HG03139 (cell line): ENCODE data around the gene SMARCD1.

Experiments
- ATAC-seq: cut with Tn5 transposase; IDR thresholded peaks from one replicate; pipeline ENCODE4 v1.9.1; 2021; ENCODE audit not compliant: unreplicated experiment

SMARCD1 gene

DNA sequence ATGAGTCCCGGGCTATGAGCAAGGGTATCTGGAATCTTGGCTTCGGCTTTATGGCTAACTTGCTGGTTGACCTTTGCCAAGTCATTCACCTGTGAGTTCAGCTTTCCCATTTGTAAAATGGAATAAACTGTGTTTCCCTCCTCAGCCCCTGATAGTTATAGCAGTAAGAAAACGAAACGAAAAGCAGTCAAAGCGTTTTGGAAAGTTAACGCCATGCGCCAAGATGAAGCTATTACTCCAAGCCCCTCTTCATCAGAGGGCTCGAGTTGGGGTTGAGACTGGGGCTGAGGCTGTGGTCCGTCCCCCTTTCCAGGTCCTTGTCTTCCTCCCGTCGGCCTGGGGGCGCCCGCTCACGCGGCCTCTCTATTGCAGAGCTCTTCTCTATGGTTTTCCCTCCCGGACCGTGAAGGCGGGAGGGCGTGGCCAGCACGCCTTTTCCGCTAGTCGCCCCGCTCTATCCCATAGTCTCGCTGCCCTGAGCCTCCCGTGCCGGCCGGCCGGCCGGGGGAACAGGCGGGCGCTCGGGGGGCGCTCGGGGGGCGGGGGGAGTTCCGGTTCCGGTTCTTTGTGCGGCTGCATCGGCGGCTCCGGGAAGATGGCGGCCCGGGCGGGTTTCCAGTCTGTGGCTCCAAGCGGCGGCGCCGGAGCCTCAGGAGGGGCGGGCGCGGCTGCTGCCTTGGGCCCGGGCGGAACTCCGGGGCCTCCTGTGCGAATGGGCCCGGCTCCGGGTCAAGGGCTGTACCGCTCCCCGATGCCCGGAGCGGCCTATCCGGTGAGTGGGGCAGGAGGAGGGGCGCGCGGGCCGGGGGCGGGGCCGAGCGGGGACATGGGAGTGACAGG is at the start of gene SMARCD1:
Gene SMARCD1 (plus strand): TSS at position 568 of the 840 bp plus-strand sequence. CDS start 28 bp downstream, at position 596.
- ATAC-seq: peak; percentile 87

GRCh38 chr12:50038336-50038735 is 46.8 kb upstream of the SMARCD1 start:
- no peak for ATAC-seq

DNA sequence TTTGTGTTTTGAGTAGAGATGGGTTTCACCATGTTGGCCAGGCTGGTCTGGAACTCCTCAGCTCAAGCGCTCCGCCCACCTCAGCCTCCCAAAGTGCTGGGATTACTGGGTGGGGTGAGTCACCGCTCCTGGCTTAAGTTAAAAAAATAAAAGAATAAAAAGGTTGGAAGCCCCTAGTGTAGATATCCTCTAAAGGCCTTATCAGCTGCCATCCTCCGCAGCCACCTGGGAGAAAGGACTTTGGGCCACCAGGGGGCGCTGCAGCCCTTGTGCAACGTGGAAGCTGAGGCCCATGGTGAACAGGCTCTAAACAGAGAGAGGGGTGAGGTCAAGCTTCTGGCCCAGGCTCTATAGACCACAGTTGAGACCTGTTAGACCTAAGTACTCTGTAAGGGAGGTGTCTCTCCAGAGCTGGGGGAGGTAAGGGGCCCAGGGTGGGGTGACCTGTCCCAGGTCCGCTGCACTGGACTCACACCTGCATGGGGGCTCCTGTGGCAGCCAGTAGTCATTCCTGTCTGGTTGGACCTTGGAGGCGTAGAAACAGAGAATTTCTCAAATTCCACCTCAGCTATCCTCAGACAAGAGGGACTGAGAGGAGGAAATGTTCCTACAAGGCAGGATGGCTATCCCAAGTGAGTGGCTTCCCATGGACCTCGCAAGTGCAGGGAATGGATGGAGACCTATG is 45.8 kb upstream of the SMARCD1 start:
- ATAC-seq: no peak

GRCh38 chr12:50040657-50041056 is 44.5 kb upstream of the SMARCD1 start:
- ATAC-seq: no peak

- ATAC-seq: no peak
Measured at GRCh38 chr12:50041062-50041860, 43.9 kb upstream of the SMARCD1 start.

DNA sequence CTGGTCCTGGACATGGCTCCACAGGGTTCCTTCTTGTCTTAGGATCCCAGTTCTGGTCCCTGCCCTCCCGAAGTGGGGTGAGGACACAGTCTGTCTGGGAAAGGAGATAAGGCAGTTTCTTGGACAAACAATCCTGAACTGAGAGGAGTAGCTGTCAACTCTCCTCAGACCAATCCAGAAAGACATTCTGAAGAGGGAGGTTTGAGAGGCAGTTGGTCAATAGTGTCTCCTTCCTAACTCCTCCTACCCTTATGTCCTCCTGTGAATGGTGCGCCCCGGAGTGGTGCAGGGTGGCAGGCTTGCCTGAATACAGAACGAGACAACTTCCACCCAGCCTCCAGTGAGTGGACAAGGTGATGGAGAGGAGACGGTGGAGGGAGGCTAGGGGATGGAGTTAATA is 43.2 kb upstream of the SMARCD1 start:
- no peak for ATAC-seq

DNA sequence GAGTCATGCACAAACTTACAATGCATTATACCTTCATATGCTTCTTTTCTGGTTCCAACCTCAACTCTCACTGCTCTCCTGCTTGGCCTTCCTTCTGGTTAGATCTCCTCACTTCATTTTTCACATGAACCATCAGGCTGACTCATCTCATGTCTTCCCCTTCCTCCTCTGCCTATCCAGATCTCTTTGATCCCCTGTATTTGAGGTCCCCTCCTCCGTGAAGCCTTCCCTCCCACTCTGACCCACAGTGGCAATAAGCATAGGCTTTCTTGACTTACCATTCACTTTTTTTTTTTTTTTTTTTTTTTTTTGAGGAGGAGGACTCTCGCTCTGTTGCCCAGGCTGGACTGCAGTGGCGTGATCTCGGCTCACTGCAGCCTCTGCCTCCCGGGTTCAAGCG is 42.4 kb upstream of the SMARCD1 start:
- no peak for ATAC-seq

DNA sequence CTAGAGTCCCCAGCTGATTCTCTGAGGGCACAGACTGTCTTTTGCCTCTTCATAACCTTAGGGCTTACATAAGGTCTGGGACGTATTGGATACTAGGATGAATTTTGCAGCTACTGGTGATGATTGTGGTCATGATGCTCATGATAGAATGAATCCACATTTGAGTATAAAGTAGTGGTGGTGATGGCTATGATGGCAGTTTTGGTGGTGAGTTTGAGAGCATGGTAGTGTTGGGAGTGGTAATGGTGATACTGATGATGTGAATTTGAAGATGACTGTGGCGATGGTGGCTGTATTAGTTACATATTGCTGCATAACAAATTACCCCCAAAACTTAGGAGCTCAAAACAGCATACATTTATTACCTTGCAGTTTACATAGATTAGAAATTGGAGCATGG is 41.8 kb upstream of the SMARCD1 start:
- no peak for ATAC-seq

- no peak for ATAC-seq
Measured at GRCh38 chr12:50043854-50044253, 41.3 kb upstream of the SMARCD1 start.

- no peak for ATAC-seq
Measured at GRCh38 chr12:50047693-50048250, 37.4 kb upstream of the SMARCD1 start.

DNA sequence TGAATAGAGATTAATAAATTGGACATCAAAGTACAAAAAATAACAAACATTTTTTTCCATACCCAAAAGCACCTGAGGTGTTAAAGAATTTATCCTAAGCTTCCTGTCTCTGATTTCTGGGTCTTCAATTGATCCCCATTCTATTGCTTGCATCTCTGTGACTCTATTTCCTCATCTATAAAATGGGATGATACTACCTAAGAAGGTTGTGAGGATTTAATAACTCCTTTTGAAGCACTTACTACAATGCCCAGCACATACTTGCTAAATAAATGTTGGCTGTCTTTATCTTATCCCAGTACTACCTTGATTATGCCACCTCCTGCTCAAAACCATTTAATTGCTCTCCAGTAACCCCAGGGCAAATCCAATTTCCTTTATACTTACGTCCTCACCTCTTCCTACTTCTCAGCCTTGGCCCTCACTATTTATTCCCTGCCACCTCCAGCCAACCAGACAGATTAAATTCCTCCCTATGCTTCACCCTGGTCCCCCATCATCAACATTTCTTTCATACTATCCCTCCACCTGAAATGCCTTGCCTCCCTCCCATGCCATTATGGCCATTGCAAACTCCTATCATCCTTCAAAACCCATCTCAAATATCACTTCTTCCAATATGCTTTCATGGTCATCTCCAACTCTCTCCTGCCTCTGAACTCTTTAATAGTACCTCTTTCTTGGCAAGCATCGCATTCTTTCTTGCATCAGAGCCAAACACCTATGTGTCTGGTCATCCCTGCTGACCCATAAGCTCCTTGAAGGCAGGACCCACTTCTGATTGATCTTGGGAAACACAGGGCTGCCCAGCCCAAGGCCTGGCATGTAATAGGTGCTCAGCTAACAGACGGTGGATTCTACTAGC is 35.7 kb upstream of the SMARCD1 start:
- no peak for ATAC-seq

DNA sequence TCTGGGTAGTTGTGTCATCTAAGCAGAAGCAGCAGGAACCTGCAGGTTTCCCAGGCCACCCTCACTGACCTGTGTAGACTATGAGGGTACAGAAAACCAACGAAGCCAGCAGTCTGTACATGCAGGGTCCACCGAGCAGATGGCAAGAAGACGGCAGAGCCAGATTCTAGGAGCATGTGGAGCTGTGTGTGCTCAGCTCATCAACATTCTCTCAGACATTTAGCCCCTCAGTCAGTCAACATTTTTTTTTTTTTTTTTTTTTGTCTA is 35.1 kb upstream of the SMARCD1 start:
- ATAC-seq: no peak

- ATAC-seq: no peak
Measured at GRCh38 chr12:50050410-50051098, 34.6 kb upstream of the SMARCD1 start.

GRCh38 chr12:50051101-50051806 is 33.9 kb upstream of the SMARCD1 start:
- no peak for ATAC-seq

GRCh38 chr12:50052544-50052943 is 32.6 kb upstream of the SMARCD1 start:
- no peak for ATAC-seq

DNA sequence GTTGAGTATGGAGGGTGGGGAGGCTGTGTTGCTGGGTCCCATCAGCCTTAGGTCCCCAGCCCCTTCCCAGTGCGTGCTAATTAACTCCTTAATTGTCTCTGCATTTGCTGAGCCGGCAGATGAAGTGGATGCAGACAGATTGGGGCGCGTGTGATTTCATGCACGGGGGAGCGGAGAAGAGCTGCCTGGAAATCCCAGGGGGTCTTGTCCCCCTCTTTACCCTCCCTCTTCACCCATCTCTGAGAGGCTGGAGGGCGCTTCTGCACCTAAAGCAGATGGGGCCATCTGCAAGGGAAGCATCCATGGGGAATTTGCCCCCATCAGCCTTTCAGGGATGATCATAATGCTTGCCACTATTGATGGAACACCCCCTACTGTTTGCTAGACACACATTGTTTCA is 32.2 kb upstream of the SMARCD1 start:
- no peak for ATAC-seq

DNA sequence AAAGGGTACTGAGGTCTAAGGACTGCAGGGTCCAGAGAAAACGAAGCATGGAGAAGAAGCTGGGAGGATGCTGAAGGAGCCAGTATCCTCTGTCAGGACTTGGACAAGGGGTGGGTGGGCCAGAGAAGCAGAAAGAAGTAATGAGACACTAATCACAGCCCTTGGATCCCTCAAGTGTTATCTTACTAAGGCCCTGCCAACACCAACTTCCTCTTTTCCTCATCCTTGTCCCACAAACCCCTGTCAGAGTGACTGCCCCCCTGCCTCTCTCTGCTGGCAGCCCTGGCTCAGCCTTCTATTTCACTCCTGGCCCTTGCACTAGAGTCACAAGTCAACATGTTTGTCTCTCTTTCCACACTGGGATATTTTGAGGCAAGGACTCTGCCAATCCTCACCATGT is 31.6 kb upstream of the SMARCD1 start:
- no peak for ATAC-seq

GRCh38 chr12:50055831-50056638 is 29.1 kb upstream of the SMARCD1 start:
- ATAC-seq: no peak

GRCh38 chr12:50056639-50056976 is 28.5 kb upstream of the SMARCD1 start:
- no peak for ATAC-seq
